Gastrocnemius medialis (tissue), 4 donors: ENCODE results near the gene MMAA.

Experiments
- CTCF ChIP-seq, 5 experiments: fragments of 450-650 bp in 3 of 5; fragments of 200-600 bp in 2 of 5; sonication (generic) in 2 of 5; IDR thresholded peaks in 4 of 5; conservative IDR thresholded peaks in 1 of 5; 1 replicate in 4 of 5; 2 replicates in 1 of 5; pipeline ENCODE4 v1.5.1; 2016 to 2019; ENCODE audit warnings: antibody characterized with exemption in 5 of 5, mild to moderate bottlenecking in 3 of 5, moderate library complexity in 3 of 5
- POLR2A ChIP-seq, 2 donors: fragments of 450-650 bp; IDR thresholded peaks; one replicate each; pipeline ENCODE4 v1.6.1; 2017; ENCODE audit warnings: antibody characterized with exemption in 2 of 2, mild to moderate bottlenecking in 2 of 2, moderate library complexity in 2 of 2

GRCh38 chr4:145703850-145704497 lies 84.8 kb downstream of the MMAA start:
- TF ChIP-seq POLR2A (IDR thresholded peaks at IDR 0.05): no peak
- TF ChIP-seq CTCF (IDR thresholded peaks at IDR 0.05 in 4 of 5, conservative IDR thresholded peaks at IDR 0.05 in 1 of 5): no peak
